Fibroblast of skin of right biceps (primary cell): ENCODE data around the gene SLC5A1.
"Not testable (repeated sequence)": the region's sequence is repeated elsewhere in the genome, so short reads cannot be mapped to it uniquely, and the experiment has no call there.

Experiments used
- DNase-seq: peaks from one replicate; pipeline ENCODE4 v3.0.0-alpha.2; 2013

Gene SLC5A1

DNA sequence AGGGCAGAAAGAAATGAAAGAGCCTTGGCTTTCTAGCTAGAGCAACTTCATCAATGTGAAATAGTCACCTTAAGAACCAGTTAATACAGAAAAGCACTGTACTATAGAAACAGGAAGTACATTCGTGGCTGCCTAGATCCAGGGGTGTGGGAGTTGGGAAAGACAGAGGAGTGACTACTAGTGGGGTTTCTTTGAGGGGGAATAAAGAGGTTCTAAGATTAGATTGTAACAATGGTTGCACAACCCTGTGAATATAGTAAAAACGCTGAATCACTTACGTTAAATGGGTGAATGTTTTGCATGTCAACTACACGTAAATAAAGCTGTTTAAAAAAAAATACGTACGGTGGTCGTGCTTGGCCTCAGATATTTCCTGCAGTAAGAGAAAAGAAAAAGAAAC lies 107.6 kb downstream of the SLC5A1 start:
- DNase-seq, result not testable (repeated sequence)

DNA sequence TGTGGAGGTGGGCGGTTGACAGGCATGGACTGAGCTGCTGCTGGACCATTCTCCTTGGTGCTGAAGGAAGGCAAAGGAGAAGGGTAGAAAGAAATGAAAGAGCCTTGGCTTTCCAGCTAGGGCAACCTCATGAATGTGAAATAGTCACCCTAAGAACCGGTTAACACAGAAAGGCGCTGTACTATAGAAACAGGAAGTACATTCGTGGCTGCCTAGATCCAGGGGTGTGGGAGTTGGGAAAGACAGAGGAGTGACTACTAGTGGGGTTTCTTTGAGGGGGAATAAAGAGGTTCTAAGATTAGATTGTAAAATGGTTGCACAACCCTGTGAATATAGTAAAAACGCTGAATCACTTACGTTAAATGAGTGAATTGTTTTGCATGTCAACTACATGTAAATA lies 108.6 kb downstream of the SLC5A1 start:
- not testable (repeated sequence) for DNase-seq

DNA sequence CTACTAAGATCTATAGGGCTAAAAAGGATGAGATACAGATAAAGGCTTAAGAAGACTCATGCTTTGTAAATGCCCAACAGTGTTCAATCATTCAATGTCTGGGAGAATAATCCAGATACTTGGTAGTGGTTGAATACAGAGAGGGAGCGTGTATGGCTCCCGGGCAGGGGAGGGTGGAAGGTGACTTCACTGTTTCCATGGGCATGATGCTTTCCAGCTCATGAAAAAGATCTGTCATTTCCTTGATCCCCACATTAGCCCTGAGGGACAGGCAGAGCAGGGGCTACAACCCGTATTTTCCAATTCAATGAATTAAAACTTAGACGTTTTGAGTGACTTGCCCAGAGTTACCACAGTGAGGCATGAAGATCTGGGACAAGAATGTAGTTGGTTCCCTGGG lies 111.7 kb downstream of the SLC5A1 start:
- DNase-seq, result not testable (repeated sequence)

DNA sequence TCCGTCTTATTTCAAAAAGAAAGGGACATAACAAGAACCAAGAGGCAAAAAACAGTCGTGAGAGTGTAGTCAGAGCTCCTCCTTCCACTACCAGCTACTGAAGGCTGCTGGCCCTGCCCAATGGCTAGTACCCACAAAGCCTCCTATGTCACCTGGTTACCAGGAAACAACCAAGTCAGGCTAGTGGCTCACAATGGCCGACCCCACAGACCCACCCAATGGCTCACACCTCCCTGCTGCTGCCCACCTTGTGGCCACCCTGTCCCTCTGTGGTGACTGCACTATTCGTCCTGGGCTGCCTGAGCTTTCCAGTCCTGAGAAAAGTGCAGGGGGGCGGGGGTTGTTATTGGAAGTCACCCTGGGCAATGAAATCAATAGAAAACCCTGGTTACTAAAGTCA lies 114.6 kb downstream of the SLC5A1 start:
- DNase-seq, result not testable (repeated sequence)

DNA sequence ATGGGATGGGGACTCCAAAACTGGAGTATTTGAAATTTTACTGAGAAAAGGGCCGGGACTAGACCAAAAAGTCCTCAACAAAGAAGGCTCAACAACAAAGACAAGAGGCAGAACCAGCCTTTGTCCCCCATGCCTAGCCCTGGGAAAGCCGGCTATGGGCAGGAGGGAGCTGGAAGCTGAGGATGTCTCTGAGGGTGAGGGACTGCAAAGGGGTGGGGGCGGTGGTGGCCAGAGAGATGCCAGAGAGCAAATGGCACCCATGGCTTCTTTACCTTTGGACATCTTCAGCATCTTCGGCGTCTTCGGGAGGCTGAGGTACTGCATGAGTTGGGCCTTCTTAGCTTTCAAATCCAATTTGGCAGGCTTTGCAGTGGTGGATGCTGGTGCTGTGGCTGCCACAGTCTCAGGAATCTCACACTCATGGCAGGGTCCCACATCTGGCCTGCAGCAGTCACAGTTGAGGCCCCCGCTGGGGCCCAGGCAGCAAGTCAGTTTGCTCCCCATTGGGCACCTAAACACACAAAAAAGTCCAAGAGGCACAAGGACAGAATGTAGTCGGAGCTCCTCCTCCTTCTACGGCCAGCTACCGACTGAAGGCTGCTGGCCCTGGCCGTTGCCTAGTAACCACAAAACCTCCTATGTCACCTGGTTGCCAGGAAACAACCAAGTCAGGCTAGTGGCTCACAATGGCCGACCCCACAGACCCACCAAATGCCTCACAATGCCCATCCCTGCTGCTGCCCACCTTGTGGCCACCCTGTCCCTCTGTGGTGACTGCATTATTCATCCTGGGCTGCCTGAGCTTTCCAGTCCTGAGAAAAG lies 115.9 kb downstream of the SLC5A1 start, which contains the start of gene C22orf42:
Gene C22orf42 (minus strand): TSS at position 592 of the 822 bp plus-strand sequence. CDS start 88 bp downstream, at position 504.
- no peak for DNase-seq

DNA sequence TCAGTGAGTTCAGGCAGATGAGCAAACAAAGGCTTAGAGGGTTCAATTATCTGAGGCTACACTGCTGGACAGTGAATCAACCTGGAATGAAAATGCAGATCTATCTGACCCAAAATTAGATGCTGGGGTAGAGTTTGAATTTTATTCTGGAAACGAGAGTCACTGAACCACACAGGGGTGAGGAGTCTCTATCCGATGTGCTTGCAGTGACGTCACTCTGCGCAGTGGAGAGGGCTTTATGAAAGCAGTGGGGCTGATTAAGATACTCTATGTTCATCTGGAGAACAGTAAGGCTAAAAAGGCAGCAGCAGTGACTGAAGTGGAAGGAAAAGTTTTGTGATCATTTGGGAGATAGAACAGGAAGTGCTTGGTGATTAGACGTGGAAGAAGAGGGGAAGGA lies 117.3 kb downstream of the SLC5A1 start:
- not testable (repeated sequence) for DNase-seq
